22Rv1 (cell line): ENCODE measurements around the gene OPHN1.
"Not testable (repeated sequence)": the region's sequence is repeated elsewhere in the genome, so short reads cannot be mapped to it uniquely, and the experiment has no call there.

Experiments
- H3K27ac ChIP-seq: fragments of 450-650 bp; 2 replicates; pipeline ENCODE4 v1.5.1; 2017
- CTCF ChIP-seq: fragments of 450-650 bp; IDR thresholded peaks from 2 replicates; pipeline ENCODE4 v1.5.1; 2017; ENCODE audit warnings: mild to moderate bottlenecking
- ZFX ChIP-seq: fragments of 450-650 bp; IDR thresholded peaks from 2 replicates; pipeline ENCODE4 v1.6.1; 2017; ENCODE audit warnings: antibody characterized with exemption, borderline replicate concordance

Gene OPHN1

GRCh38 chrX:68086709-68087108 is 346.6 kb downstream of the OPHN1 start:
- TF ChIP-seq CTCF (no peak), ZFX (no peak)
- H3K27ac ChIP-seq = no peak overlapping the region

DNA sequence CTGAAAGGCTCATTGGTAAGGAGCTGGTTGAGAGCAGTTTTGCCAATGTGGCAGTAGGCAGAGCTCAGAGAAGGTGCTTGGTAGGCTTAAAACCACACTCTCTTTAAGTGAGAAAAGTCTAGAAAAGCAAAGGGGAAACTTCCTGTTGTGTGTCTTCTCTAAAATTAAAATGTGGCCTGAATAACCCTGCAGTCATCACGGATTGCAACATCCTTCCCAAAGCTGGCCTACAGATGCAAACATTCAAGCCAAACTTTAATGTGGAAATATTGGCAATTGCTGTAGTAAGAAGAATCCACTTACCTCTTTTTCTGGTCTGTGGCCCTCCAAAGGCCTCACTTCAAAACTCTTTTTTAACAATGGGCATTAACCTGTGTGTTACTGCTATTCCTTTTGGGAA is 348.5 kb downstream of the OPHN1 start:
- H3K27ac ChIP-seq = no peak overlapping the region
- TF ChIP-seq CTCF = no peak
- no peak for TF ChIP-seq ZFX

DNA sequence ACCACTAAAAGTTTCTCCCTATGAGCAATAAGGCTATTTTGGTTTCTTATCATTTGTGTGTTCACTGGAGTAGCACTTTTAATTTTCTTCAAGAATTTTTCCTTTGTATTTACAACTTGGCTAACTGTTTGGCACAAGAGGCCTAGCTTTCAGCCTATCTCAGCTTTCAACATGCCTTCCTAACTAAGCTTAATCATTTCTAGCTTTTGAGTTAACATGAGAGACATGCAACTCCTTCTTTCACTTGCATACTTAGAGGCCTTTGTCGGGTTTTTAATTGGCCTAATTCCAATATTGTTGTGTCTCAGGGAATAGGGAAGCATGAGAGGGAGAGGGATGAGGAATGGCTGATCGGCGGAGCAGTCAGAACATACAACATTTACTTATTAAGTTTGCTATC is 349.8 kb downstream of the OPHN1 start:
- TF ChIP-seq ZFX (no peak), CTCF (no peak)
- no peak overlapping the region for H3K27ac ChIP-seq

DNA sequence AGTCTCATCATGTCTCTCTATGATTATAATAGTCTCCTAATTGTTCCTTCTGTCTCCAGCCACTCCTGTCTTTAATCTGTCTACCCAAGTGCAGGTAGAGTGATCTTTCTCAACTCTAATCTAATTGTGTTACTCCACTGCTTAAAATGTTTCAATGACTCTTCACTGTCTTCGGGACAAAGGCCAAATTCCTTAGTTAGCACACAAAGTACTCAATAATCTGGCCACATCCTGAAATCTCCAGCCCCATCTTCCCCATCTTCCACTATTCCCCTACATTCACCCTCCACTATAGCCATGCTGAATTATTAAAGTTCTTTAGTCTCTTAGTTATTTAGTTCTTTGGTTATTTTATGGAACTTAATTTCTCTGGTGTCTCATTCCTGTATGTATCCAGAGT is 353.3 kb downstream of the OPHN1 start:
- TF ChIP-seq ZFX (no peak), CTCF (no peak)
- H3K27ac ChIP-seq = no peak overlapping the region

DNA sequence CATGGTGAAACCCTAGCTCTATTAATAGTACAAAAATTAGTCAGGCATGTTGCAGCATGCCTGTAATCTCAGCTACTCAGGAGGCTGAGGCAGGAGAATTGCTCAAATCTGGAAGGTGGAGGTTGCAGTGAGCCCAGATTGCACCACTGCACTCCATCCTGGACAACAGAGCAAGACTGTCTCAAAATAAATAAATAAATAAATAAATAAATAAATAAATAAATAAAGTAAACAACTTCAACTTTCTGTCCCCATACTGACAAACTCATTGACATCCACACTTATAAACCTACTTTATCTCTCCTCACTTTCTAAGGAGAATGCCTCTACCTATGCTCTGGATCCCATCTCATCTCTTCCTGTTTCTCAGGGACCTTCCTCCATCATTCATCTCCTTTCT is 354.5 kb downstream of the OPHN1 start:
- H3K27ac ChIP-seq = not testable (repeated sequence)

DNA sequence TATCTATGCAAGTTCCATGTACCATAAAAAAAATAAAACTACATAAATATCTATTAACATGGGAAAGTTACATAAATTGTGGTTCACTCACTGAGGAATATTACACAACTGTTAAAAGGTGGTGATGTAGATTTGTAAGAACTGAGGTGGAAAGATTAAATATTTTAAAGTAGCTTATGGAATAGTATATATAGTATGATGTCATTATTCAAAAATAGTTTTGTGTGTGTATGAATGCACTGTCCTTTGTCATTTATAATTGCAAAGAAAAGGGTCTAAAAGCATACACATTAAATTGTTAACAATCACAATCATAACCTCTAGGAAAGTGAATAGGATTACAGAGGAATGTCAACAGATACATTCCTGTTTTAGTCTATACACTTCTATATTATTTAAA is 355.9 kb downstream of the OPHN1 start:
- TF ChIP-seq CTCF (no peak), ZFX (no peak)
- no peak overlapping the region for H3K27ac ChIP-seq

DNA sequence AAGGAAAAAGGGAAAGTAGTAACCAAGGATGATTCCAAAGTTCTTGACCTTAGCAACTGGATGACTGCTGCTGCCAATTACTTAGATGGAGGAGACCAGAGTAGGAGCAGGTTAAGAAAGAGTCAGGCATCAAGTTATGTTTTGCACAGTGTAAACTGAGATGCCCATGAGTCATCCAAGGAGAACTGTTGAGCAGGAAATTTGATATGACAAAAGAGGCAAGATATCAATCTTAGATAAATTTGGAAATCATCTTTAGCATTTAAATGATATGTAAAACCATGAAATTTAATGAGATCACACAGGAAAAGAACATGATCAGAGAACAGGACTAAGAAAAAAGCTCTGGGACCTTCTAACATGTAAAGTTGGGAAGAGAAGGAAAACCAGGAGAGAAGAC is 361.3 kb downstream of the OPHN1 start:
- TF ChIP-seq CTCF (no peak), ZFX (no peak)
- no peak overlapping the region for H3K27ac ChIP-seq

DNA sequence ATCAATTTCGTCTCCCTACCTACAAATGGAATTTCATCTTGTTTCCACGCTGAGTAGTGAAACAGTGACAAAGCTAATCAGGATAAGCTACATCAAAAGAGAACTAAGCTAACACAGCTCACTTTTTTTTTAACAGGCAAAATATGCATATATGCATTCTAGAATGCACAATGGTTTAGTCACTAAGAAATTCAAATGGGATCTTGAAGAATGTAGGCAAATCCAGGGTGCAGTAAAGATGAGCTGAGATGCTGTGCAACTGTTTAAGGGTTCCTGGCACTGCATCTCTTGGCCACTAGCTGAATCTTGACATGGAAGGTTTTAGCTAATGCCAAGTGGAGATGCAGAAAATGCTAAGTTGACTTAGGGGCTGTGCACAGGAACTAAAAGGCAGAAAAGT is 363.2 kb downstream of the OPHN1 start:
- not testable (repeated sequence) for H3K27ac ChIP-seq

DNA sequence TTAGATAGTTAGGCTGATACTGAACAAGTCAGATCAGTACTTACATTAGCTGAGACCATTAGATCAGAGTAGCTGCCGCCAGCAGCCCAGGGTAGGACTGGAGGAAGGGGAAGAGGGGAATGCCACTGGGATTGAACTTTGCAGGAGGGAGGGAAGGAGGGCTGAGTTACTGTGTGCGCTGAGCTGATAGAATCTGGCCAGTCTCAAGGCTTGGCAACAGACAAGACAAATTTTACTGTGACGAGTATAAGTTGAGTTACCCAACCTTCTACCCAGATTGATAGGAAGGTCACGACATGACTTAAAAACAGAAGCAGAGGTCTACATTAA is 372.1 kb downstream of the OPHN1 start:
- TF ChIP-seq CTCF (no peak), ZFX (no peak)
- H3K27ac ChIP-seq = no peak overlapping the region
